ENCODE results near the gene PCSK5.
"Not testable (repeated sequence)": the region's sequence is repeated elsewhere in the genome, so short reads cannot be mapped to it uniquely, and the experiment has no call there.

PCSK5 gene

DNA sequence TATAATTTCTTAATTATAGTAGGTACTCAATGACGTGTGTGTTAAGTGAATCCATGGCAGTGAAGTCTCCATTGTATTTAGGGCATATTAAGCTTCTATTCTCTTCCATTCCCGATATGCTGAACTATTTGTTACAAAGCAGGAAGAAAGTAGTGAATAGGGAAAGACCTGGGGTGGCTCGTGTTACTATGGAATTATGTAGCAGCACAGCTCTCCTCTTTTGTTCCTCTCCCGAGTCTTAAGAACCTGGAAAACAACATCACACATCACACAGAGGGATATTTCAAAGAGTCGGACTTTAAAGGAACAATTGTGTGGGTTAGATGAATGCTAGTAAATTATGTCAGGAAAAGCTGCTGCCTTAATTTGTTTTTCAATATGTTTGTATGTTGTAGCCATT is 131.8 kb downstream of the PCSK5 start:
- DNase-seq, result no peak

DNA sequence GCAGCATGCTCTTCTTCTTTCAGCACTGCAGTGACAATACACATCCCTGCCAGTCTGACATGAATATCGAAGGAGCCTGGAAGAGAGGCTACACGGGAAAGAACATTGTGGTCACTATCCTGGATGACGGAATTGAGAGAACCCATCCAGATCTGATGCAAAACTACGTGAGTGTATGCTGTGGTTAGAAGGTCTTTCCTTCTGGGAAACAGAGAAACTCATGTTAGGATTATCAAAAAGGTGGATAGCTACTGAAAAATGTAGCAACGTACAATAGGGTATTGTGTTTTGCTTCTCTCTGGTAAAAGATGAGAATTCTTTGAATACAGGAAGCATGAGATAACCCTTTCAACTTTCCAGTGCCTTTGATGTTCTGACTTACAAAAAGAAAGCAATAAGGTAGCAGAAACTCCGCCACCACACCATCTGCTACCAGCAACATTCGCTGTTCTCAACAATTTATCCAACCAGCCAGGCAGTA is 133.3 kb downstream of the PCSK5 start:
- peak; percentile 65 for DNase-seq

GRCh38 chr9:76025286-76025685 is 134.8 kb downstream of the PCSK5 start:
- no peak for DNase-seq

- DNase-seq, result no peak
Measured at GRCh38 chr9:76026796-76027195, 136.3 kb downstream of the PCSK5 start.

GRCh38 chr9:76027416-76027815 is 136.9 kb downstream of the PCSK5 start:
- DNase-seq, result no peak

- DNase-seq, result no peak
Measured at GRCh38 chr9:76027861-76028260, 137.4 kb downstream of the PCSK5 start.

DNA sequence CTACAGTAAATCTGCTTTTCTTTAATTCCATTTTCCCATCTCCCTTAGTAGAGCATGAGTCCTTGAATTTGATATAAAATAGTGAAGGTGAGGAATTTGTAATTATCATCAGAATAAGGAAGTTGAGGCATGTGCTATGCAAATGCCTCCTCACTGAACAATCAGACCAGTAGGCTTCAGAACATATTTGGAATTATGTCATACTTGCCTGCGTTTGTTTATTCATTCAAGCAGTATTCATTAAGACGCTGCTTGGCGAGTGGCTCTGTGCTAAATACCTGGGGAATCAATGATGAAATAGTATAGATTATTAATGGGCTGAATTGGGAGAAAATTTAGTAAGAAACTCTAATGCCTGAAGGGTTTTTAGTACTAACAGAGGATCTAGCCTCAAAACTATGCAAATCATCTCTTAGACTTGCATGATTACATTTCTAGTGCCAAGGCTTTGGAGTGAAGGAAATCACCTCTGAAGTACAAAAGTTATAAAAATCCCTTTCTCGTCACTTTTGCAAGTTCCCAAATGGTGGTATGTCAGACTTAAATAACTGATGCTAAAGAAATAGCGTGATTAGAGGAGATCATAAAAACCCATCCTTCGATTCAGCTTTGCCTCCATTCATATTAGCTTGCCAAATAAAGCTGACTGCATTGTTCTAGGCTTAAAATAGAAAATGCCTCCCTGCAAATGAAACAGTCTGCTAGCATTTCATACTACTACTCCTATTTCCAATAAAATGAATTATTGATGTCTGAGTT is 141.7 kb downstream of the PCSK5 start:
- DNase-seq, result no peak

DNA sequence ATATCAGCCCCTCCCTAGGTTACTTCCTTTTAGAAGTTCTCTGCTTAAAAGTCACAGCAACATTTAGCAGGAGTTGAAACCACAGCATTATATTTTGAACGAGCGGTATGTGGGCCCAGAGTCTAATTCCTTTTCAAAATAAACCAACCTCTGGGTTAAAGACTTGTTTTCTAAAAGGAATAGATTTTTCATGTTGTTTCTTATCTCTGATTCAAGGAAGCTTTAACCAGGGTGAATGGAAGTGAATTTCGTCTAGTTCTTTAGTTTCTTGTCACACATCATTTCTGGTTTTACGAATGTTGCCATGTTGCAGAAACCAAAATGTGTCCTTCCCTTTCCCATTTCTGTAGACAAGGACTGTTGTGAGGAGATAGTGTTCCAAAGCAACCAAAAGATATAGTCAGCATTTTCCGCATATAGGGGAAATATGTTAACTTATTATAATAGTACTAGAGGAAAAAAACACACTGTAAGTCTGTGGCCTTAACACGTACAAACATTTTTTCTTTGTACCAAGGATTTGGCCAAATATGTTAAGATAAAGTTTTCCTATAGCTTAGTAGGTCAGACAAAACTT is 142.4 kb downstream of the PCSK5 start:
- no peak for DNase-seq

GRCh38 chr9:76034049-76034448 is 143.6 kb downstream of the PCSK5 start:
- no peak for DNase-seq

DNA sequence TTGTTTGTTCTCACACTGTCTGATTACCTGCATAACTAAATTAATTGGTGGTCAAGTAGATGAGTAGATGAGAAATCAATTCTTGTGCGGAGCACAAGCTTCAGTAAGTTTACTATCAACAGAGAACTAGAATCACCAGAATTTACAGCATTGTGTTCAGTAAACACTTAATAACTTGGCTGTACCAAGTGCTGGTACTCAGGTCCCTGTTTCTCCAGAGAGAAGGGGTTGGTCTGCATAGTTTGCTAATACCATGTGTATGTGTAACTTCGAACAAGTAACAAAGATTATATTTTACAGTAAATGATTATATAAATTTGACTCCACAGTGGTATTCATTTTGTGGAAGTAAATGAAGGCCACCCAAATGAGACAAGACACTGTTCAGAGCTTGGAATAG is 146.3 kb downstream of the PCSK5 start:
- DNase-seq, result no peak

DNA sequence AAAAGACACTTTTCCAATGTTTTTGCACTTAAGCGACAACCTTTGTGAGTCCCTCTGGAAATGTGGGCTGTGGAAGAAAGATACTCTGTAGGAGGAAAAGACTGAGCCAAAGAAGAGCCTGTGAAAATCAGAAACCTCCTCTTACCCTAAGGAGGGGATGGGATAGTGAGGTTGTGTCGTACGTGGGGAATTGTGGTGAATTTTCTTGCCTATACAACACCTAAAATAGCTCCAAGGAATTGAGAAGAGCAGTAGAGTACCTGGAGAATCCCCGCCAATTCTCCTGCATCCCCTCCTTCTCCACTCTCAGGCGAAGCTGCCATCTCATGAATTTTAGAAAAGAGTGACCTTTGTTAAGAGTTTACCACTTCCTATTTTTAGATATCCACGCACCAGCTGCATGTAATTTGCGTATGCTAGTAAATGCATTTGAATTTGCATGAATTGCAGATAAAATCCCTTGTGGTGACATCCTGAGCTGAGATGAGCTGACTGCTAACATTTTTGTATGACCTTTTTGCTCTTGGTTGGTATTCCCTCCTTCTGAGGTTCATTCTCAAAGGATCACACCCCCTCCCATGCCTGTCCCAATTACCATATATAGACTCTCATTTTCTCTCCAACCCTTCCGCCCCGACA is 147.2 kb downstream of the PCSK5 start:
- no peak for DNase-seq

- DNase-seq, result no peak
Measured at GRCh38 chr9:76038431-76038830, 148.0 kb downstream of the PCSK5 start.

- no peak for DNase-seq
Measured at GRCh38 chr9:76044266-76044819, 153.9 kb downstream of the PCSK5 start.

- no peak for DNase-seq
Measured at GRCh38 chr9:76045221-76045620, 154.7 kb downstream of the PCSK5 start.

DNA sequence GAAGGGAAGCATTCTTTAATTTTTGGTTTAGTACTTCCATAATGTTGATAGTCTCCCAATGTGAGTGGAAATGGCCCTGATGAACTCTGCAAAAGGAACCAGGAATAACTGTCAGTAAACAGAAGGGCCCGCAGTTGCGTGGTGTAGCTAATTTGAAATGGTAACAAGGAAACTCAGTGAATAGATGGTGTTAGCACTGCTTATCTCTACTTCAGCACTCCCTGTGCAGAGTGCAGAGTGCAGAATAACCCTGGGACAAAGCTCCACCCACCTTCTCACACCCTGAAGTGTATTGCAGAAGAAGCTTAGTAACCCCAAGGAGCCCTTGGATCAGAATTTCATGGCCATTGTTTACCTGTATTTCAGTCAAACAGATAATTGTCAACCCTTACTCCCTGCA is 158.9 kb downstream of the PCSK5 start:
- DNase-seq, result no peak

- DNase-seq, result no peak
Measured at GRCh38 chr9:76067696-76068095, 177.2 kb downstream of the PCSK5 start.

DNA sequence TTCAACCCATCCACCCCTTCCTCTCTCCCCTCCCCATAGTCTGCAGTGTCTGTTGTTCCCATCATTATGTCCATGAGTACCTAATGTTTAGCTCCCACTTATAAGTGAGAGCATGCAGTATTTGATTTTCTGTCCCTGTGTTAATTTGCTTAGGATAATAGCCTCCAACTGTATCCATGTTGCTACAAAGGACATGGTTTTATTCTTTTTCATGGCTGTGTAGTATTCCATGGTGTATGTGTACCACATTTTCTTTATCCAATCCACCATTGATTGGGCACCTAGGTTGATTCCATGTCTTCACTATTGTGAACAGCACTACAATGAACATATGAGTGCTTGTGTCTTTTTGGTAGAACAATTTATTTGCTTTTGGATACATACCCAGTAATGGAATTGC is 187.1 kb downstream of the PCSK5 start:
- no peak for DNase-seq

DNA sequence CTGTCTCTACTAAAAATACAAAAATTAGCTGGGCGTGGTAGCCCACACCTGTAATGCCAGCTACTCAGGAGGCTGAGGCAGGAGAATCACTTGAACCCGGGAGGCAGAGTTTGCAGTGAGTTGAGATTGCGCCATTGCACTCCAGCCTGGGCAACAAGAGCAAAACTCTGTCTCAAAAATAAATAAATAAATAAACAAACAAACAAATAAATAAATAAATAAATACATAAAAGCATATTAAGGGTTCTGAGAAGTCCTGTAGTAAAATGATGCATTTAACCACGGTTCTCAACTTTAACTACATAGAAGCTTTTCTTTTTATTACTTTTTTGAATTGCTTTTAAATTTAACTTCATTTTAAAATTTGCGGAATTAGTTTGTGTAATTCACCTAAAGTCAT is 190.8 kb downstream of the PCSK5 start:
- DNase-seq, result not testable (repeated sequence)

DNA sequence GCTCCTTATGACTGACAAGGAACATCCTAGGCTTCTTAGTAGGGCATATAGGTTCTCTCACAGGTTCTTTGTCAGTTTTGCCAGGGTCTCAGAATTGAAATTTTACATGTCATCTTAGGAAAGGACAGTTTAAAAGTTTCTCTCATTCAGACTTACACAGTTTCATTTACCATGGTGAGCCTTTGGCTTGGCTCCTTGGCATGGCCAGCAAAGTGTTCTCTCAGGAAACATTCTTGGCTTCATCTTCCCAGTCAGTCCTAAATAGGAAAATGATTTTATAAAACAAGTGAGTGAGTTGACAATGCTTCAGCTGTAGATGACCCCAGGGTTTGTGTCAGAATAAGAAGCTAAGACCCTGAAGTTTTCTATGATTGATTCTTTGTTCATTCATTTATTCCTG is 191.6 kb downstream of the PCSK5 start:
- no peak for DNase-seq

DNA sequence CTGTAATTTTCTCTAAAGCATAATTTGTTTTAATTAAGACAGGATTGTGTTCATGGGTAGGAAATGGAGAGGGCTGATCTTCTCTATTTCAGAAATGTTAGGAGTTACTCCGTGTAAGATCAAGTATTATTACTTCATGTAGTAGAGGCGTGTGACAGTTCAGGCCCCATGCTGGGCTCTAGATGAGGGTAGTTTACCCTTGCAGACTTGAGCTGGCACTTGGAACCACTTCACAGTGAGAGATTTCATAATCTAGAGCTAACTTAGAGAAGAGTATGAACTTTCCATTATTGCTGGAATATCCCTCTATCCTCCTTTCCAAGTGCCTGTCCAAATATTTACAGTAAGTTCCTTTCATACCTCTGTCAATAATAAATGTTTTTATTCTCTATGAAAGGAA is 195.1 kb downstream of the PCSK5 start:
- DNase-seq, result no peak

DNA sequence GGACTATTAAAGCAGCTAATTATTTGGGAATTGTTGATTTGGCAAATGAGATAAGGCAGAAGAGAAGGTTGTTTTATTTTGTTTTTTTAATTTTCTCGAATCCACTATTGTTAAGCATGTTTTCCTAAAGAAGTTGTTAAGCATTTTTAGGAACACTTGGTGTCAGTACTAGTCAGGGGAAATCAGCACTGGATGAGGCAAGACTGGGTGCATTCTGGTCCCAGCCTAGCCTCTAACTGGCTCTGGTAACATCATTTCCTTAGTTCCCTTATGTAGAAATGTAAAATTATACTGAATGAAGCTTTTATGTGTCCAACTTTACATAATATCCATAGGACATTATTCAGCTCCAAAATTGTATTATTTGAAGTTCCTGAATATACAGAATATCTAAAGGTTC is 196.1 kb downstream of the PCSK5 start:
- no peak for DNase-seq

DNA sequence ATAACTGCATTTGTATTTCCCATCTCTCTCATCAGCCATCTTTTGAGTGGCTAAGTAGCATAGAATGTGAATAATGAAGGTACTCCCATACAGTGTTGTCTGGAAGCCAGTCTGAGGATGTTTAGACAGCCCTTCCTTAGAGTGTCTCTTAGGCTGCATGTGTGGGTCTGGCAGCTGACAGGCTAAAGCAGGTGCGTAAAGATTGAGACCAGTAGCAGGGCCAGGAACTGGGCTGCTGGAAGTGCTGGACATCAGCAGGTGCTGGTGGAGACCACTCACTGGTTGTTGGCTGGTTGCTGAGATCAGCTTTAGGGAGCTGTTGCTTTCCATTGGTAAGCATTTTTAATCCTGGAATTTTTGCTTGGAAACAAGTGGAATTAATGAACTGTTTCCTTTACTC is 197.5 kb downstream of the PCSK5 start:
- DNase-seq, result no peak

DNA sequence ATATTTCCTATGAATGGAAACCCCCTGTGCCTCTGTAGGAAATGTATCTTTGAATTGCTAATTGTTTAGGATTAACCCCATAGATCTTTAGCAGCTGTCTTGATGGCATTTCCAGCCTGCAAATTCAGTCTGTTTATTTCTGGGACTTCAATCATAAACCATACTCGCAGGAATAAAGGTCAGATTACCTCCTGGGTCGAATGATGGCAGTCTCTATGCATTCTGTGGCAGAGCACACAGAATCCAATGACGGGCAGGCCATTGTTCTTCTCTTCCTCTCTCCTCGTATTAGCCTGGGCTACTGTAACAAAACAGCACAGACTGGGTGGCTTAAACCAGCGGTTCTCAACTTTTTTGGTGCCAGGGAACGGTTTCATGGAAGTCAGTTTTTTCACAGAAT is 199.9 kb downstream of the PCSK5 start:
- DNase-seq, result no peak

DNA sequence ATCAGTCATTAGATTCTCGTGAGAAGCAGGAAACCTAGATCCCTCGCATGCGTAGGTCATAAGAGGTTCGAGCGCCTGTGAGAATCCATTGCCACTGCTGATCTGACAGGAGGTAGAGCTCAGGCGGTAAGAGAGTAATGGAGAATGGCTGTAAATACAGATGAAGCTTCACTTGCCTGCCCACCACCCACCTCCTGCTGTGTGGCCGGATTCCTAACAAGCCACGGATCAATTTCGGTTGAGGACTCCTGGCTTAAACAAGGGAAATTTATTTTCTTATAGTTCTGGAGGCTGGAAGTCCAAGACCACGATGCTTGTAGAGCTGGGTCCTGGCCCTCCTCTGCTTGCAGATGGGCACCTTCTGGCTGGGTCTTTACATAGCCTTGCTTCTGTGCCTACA is 200.4 kb downstream of the PCSK5 start:
- no peak for DNase-seq

Data from activated effector memory CD4-positive, alpha-beta T cell treated with anti-CD3 and anti-CD28 coated beads, Interleukin-2, amount 50 U/mL, for 16 hours (primary cell).